Measurements from ENCODE around the gene NPHP1.
"Not testable (repeated sequence)": the region's sequence is repeated elsewhere in the genome, so short reads cannot be mapped to it uniquely, and the experiment has no call there.

The NPHP1 gene

DNA sequence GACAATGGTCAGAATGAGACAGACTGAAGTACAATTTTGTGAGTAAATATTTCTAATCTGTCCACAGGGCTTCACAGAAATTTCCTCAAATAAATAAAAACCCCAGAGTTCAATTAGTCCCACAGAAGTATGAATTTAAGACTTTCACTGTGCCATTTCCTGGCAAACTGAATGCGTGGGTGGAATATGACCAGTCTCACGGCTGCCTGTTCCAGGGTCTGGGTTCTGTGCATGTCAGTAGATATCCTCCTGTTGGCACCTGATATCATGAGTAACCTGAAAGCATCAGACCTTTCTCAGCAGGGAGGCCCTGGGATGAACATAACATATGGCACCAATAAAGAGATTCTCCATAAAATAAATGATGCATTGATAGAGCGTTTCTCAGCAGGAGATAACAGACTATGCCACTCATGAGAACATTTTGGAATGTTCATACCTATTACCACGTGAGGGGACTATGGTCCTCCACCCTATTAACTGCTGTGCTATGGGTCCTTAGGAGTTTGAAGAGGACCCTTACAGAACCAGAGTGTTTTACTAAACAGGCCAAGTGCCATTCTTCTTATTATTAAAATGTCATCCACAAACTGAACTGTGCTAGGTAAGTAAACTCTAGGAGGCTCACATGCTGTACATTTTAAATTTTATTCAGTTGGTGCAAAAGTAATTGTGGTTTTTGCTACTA lies 78.6 kb downstream of the NPHP1 start:
- no peak for DNase-seq (ENCODE audit: low read depth)

DNA sequence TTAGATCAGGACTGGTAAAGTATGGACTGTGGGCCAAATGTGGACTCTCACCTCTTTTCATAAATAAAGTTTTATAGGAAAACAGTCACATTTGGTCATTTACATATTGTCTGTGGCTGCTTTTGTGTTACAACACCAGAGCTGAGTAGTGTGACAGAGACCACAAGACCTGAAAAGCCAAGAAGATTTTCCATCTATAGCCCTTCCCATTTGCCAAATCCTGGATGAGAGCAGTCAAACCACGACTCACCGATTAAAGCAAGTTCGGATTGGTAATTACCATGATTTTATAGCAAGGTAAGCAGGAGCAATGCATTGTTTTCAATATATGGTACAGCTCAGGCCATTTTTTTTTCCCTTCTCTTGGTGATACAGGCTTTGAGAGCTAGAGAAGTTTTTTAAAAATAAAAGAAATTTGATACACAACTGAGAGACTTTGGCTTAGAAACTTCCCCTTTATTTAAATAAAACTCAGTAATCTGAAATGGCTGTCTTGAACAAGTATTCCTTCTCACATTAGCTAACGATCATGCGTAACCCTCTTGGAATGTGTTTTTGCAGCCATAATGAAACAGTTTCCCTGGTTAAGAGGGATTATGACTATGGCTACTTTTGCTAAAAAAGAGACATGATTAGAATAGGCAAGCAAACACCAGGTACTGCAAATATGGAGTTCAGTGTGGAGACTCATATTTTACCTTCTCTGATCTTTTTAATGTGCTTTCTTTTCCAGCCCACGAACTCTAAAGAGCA lies 79.7 kb downstream of the NPHP1 start:
- DNase-seq (ENCODE audit: low read depth), result no peak

DNA sequence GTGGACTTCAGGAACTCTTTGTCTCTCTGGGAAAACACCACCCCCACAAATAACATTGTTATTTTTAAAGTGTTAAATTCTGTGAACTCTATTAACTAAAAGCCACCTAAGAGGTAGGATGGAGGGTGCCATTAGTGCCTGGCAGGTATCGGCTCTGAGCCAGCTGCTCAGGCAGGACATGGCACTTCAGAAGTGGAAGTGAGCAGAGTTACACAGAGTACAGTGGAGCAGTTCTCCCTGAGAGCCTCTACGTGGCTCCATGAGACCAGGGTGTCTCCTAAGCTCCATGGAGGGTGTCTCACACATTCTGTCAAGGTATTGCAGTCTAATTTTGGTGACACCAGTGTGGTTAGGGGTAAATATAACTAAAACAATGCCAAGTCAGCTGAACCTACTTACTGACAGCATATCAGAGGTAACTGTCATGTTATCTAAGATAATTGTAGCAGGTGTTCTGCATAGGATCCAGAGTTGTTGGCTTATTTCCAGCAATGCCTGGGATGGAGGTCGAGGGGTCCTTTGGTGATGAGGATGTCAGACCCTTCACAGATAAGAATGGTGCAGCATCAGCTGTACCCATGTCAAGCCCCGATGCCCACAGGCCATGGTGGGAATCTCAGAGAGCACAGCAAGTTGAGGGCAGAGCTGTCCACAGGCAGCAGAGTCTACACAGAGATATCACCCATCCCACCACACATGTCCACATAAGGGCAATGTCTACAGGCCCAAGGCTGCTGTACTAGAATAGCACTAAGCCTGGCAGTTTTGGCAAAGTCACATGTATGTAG lies 80.6 kb downstream of the NPHP1 start:
- DNase-seq (ENCODE audit: low read depth), result no peak

DNA sequence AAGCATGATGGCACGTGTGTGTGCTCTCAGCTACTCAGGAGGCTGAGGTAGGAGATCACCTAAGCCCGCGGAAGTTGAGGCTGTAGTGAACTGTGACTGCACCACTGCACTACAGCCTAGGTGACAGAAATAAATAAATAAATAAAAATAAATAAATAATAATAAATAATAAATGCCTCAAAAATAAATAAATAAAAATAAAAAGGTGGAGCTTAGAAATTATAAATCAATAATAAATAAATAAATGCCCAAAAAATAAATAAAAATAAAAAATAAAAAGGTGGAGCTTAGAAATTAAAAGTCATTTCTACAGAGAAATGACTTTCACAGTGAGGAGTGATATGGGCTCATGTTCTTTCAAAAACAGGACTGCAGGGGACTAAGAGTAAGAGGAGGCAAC lies 83.2 kb downstream of the NPHP1 start:
- DNase-seq (ENCODE audit: low read depth), result no peak

DNA sequence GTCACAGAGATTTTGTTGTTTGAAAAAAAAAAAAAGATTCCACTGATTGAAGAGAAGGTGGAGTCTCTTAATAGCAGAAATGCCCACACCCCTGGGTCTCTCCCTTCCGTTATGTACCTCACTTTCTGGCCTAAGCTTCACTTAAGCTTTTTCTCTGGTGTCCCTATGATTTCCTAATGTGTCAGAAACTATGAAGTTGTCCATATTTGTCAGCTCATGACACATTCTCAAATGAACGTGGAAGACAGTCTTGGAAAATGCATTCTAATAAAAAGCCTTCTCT lies 83.8 kb downstream of the NPHP1 start:
- no peak for DNase-seq (ENCODE audit: low read depth)

DNA sequence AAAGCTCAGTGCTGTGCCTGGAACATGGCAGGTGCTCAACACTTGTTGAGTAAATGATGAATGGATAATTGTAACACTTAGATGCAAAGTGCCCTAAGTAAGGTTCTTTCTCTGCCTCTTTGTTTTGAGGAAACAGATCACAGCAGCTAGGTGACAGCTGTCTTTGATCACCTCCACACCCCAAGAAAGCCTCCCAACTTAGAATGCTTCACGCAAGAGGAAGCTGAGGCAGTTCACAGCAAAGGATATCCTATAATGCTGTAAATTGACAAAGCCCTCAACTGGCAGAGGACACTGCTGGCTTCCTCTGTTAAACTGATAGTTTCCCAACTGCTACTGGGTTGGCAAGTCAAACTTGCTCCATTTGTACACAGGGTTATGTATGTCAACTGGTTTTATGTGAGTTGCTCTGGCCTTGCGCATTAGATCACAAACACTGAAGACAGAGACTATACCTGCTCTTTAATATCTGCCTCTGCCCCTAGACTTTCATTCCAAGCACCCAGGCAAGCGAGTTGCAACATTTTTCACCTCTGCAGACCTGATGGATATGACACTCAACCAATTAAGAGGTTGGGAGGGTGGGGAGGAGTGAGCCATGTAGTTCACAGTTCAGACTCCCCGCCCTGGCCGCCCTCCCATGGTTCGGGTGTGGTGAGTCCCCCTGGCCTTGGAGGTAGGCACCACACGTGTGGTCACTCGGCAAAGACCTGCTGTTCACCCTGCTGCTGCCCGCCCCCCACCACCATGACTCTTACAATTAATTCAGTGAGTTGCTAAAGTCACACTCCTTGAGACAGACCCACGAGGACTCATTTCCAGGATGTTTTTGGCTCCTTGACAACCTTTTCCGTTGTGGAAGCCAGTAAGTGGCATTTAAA lies 84.4 kb downstream of the NPHP1 start:
- DNase-seq (ENCODE audit: low read depth), result no peak

DNA sequence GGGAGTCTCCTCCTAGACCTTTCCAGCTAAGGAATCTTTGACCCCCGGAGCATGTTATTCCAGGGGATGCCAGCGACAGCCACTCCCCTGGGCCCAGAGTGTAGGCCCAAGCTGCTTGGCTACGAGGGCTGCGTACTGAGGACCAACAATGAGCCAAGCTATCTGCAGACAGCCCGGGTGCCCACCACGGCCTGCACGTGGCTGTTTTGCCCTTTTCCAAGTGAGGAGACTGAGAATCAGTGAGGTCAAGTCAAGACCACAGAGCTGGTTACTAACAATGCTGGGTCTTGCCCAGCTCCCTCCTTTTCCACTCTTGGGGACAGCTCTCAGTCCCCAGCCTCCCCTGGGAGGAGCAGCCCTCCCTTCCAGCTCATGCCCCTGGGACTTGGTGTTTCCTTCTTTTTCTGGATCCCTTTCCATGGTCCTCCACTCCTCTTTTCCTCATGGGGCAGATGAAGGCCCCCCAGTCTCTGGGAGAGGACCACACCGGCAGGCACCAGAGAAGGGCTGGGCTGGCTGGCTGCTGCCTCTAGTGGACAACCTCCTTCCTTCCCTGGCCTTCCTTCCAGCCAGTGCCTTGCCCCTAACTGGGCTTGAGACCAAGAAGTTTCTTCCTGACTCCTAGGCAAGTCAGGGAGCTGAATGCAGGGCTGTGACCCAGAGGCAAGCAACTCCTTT lies 88.6 kb downstream of the NPHP1 start:
- no peak for DNase-seq (ENCODE audit: low read depth)

DNA sequence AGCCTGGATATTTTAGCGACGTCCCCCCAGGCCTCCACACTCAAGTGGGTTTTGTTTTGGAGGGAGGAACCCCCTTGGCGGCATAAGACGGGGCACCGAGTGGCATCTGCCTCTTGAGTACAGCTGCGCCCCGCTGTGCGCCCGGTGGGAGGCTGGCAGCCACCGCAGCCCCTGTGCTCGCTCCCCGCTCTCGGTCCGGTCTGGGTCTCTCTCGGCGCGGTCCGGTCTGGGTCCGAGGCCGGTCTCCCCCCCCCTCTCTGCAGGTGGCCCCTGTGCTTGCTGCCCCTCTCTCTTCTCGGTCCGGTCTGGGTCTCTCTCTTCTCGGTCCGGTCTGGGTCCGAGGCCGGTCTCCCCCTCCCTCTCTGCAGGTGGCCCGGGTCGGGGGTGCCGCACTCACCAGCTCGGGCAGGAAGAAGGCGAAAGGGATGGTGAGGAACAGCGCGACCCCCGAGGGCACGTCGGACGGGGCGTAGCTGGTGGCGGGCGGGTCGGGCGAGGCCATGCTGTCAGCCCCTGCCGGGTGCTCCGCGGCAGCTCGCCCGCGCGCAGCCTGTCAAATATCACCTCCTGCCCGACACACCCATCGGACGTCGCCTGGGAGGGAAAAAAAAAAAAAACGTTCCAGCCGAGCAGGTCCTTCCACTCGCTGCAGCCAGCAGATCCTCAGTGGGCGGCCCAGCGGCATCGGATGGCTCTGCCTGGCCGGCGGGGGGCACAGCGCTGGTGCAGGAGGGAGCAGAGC lies 89.4 kb downstream of the NPHP1 start, which contains the start of gene MALL:
MALL (minus strand) TSS at position 532 of the 742 bp plus-strand sequence; CDS start at position 502, 30 bp downstream.
- DNase-seq (ENCODE audit: low read depth), result no peak

DNA sequence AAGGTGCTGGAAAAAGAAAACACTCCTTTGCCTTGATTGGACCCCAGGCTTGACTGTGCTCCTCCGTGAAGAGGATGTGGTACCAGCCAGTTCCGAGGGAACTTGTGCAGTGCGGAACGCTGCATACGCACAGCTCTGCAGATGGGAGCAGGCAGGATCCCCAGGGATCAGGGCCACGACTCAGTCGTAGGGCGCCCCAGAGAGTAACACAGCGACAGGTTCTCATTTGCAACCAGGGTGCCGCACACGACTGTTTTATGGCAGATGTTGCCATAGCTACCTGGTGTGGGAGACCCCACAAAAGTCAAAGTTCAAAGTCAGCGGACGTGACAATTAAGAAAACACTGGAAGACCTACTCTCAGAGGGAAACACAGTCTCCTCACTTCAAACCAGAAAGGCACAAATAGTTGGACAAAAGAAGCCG lies 90.0 kb downstream of the NPHP1 start:
- no peak for DNase-seq (ENCODE audit: low read depth)

DNA sequence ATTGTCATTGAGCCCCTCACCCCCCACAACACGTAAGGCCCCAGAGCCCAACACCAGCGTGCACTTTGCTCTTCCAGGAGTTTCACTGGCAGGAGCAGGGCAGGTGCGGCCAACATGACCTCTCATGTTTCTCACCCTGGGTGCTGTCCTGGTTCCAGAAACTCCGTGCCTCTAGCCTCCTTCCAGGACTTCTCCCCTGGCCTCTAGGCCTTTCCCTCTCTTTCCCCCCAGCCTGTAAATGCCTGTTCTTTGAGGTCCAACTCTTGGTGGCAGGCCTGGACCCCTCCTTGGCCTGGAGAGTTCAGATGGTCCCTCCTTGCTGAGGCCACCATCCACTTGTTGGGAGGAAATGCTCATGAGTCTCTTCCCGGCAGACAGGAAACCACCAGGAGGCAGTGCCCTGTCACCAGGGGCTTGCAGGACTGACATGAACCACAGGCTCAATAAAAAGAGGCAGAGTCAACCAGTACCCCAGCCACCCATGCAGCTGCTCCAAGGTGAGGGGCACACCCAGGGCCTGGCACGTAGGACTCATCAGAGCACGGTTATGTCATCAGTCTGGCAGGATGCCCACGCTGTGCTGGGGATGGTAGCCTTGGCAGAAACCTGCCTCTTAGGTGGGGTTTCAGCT lies 90.7 kb downstream of the NPHP1 start:
- DNase-seq (ENCODE audit: low read depth), result no peak

DNA sequence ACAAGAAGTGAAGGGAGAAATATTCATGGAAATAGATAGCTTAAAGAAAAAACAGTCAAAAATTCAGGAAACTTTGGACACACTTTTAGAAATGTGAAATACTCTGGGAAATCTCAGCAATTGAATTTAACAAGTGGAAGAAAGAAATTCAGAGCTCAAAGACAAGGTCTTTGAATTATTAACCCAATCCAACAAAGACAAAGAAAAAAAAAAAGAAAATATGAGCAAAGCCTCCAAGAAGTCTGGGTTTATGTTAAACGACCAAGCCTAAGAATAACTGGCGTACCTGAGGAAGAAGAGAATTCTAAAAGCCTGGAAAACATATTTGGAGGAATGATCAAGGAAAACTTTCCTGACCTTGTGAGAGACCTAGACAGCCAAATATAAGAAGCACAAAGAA lies 96.5 kb downstream of the NPHP1 start:
- DNase-seq (ENCODE audit: low read depth), result not testable (repeated sequence)

DNA sequence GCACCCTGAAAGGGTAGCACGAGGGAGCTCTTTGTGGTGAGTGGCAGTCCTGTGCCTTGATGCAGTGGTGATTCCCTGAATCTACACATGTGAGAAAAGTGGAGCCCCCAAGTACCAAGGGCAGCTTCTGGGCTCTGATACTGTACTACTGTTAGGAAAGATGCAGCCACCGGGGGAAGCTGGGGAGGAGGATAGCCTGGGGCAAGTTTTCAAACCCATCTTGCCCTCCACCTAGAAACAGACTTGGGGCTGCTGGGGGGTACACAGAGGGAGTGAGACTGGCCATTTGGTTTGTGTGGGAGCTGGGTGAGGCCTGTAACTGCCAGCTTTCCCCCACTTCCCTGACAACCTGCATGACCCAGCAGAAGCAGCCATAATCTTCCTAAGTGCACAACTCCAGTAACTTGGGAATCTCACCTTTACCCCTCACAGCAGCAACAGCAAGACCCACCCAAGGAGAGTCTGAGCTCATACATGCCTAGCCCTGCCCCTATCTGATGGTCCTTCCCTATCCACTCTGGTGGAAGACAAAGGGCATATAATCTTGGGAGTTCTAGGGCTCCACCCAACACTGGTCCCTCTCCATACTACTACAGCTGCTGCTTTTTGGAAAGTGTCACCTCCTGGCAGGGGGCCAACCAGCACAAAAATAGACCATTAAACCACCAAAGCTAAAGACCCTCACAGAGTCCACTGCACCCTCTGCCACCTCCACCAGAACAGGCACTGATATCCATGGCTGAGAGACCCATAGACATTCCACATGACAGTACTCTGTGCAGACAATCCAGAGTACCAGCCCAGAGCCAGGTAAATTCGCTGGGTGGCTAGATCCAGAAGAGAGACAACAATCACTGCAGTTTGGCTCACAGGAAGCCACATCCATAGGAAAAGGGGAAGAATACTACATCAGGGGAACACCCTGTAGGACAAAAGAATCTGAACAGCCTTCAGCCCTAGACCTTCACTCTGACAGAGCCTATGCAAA lies 97.4 kb downstream of the NPHP1 start:
- DNase-seq (ENCODE audit: low read depth), result no peak

DNA sequence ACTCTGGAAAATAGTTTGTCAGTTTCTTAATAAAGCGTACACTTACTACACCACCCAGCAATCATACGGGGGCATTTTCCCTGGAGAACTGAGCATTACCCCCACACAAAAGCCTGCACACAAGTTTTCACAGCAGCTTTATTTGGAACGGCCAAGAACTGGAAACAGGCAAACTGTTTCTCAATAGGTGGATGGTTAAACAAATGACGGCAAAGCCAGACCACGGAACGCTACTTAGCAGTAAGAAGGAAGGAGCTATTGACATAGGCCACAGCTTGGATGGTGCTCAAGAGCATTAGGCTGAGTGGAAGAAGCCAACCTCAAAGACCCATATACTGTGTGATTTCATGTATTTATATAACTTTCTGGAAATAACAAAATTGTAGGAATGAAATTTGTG lies 98.2 kb downstream of the NPHP1 start:
- DNase-seq (ENCODE audit: low read depth), result no peak

DNA sequence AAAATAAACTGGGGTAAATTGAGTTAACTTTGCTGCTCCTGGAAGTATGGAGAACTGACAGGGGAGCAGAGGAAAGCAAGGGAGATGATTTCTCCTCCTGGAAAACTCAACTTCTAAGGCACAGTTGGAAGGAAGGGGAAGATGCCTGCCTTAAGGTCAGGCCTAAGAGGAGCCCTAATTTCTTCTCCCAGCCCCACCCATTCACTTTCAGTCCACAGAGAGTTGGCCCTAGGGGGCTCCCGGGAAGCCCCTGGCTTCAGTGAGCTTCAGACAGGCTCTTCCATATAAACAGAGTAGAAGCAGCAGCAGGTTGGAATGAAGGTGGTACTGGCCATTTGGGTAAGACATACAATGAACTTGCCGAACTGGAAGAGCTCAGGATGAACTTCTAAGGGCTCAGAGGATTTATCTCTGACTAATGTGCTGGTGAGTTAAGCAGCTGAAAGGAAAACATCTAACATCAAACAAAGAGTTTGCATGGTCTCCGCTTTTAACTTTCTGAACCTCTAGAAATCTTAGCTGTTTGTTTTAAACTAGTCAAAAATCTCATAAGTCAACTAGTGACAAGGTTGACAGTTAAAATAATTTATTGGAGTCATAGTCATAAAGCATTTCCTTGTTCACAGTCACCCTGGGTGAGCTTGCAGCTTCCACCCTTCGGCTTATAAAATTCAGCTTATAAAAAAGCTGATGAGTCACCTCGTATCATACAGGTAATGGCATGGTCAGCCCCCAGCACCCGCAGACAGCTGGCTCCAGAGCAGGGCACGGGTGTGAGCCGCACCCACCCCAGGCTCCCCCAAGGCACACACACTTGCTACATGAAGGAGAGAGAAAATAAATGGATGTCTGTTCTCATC lies 99.0 kb downstream of the NPHP1 start:
- no peak for DNase-seq (ENCODE audit: low read depth)

DNA sequence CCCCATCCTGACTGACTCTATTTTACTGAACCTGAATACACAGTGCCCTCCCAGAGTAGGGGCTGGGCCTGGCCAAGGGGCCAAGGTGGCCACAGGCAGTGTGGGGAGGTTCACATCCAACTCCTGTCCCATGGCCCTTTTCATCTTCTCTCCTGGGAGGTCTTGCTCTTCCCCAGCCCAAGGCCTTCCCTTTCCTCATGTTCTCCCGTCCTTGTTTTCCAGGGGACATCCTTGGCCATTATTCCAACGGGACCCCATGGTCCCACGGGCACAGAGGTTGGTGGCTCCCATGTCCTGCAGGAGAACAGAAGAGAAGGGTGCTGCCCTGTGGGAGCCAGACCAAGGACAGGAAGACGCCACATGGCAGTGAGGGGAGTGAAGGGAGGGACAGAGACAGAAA lies 99.6 kb downstream of the NPHP1 start:
- no peak for DNase-seq (ENCODE audit: low read depth)

DNA sequence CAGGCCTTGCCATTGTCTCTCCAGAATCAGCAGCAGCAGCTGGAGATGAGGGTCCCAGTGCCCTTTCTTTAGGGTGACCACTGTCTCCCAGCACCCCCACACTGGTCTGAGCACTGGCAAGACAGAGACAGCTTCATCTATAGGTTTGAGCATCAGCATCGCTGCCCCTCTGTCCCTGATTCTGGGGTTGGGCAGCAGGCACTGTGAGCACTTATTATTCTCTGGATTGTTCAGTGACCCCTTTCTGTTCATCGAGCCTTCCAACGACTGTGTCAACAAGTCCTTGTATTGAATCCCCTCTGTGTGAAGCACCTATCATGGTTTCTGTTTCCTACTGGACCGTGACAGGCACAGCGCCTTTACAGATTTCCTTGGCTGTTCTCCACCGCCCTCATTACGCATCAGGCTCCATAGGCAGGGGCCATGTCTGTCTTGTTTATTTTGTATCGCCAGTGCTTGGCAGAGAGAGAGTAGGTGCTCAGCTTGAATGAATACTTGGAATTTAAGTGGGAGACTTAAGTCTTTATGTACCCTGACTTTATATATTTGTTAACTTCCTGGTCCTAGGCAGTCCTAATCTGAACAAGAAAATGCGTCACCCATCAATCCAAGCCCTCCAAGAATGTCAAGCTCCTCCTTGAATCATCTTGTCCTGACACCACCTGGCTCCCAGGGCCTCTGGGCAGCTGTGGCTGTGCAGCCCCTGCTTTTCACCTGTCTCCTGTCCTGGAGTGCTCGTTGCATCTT lies 100.6 kb downstream of the NPHP1 start:
- no peak for DNase-seq (ENCODE audit: low read depth)

All from activated T-cell treated with anti-CD3 and anti-CD28 coated beads for 48 hours (primary cell).